ENCODE measurements around the gene KLF18.

DNA sequence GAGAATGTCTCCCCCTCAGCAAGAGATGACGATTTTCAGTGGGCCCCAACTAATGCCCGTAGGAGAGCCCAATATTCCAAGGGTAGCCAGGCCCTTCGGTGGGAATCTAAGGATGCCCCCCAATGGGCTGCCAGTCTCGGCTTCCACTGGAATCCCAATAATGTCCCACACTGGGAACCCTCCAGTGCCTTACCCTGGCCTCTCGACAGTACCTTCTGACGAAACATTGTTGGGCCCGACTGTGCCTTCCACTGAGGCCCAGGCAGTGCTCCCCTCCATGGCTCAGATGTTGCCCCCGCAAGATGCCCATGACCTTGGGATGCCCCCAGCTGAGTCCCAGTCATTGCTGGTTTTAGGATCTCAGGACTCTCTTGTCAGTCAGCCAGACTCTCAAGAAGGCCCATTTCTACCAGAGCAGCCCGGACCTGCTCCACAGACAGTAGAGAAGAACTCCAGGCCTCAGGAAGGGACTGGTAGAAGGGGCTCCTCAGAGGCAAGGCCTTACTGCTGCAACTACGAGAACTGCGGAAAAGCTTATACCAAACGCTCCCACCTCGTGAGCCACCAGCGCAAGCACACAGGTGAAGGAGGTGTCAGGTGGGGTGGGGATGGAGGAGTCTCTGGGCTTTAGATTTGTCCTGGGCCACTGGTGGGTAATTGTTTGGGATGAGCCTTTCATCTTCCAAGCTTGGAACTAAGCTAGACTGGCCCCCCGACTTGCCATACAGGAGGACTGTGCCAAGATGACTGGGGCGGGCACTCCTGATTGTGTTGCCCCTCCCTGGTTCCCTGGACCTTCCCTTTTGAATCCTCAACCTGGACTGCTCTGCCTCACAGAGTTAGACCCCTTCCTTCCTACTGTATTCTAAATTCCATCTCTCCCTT, 11.6 kb downstream of the KLF18 start:
- TF ChIP-seq, protein P1, sequence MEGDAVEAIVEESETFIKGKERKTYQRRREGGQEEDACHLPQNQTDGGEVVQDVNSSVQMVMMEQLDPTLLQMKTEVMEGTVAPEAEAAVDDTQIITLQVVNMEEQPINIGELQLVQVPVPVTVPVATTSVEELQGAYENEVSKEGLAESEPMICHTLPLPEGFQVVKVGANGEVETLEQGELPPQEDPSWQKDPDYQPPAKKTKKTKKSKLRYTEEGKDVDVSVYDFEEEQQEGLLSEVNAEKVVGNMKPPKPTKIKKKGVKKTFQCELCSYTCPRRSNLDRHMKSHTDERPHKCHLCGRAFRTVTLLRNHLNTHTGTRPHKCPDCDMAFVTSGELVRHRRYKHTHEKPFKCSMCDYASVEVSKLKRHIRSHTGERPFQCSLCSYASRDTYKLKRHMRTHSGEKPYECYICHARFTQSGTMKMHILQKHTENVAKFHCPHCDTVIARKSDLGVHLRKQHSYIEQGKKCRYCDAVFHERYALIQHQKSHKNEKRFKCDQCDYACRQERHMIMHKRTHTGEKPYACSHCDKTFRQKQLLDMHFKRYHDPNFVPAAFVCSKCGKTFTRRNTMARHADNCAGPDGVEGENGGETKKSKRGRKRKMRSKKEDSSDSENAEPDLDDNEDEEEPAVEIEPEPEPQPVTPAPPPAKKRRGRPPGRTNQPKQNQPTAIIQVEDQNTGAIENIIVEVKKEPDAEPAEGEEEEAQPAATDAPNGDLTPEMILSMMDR (IDR thresholded peaks at IDR 0.05; ENCODE audit: poor library complexity): no peak
- TF ChIP-seq EZH2 (IDR thresholded peaks at IDR 0.05; ENCODE audit: borderline replicate concordance): no peak
- no peak for TF ChIP-seq EZH2phosphoT487 (IDR thresholded peaks at IDR 0.05; ENCODE audit: low read depth, severe bottlenecking, unreplicated experiment)
